VCaP (cell line): Measurements from ENCODE around the gene LUZP2.

Source experiments
- H3K27ac ChIP-seq: fragments of 450-650 bp; 2 replicates; pipeline ENCODE4 v1.5.1; 2017
- CTCF ChIP-seq: fragments of 450-650 bp; conservative IDR thresholded peaks from 2 replicates; pipeline ENCODE4 v1.5.1; 2017; ENCODE audit warnings: mild to moderate bottlenecking, moderate library complexity

LUZP2 gene

GRCh38 chr11:24515632-24516031 lies 18.8 kb downstream of the LUZP2 start:
- no peak for TF ChIP-seq CTCF

GRCh38 chr11:24516638-24517037 lies 19.8 kb downstream of the LUZP2 start:
- H3K27ac ChIP-seq, result no peak overlapping the region
- no peak for TF ChIP-seq CTCF

More at GRCh38 chr11:24515632-24516031, 18.8 kb downstream of the LUZP2 start:
- H3K27ac ChIP-seq, result no peak overlapping the region

GRCh38 chr11:24521601-24522000 lies 24.7 kb downstream of the LUZP2 start:
- H3K27ac ChIP-seq, result no peak overlapping the region
- TF ChIP-seq CTCF, result no peak

- TF ChIP-seq CTCF, result no peak
- H3K27ac ChIP-seq, result no peak overlapping the region
Observed at GRCh38 chr11:24524156-24524555, 27.3 kb downstream of the LUZP2 start.

GRCh38 chr11:24531528-24531927 lies 34.7 kb downstream of the LUZP2 start:
- no peak overlapping the region for H3K27ac ChIP-seq
- TF ChIP-seq CTCF, result no peak

- no peak overlapping the region for H3K27ac ChIP-seq
- TF ChIP-seq CTCF, result no peak
Observed at GRCh38 chr11:24543771-24544170, 46.9 kb downstream of the LUZP2 start.

GRCh38 chr11:24556693-24557092 lies 59.8 kb downstream of the LUZP2 start:
- no peak overlapping the region for H3K27ac ChIP-seq
- no peak for TF ChIP-seq CTCF

GRCh38 chr11:24559315-24559714 lies 62.5 kb downstream of the LUZP2 start:
- no peak for TF ChIP-seq CTCF
- H3K27ac ChIP-seq, result peak overlapping the region; percentile 34; the same call in 1 of the 2 replicates
